ENCODE measurements around the gene NFX1.

The NFX1 gene
- total RNA-seq, result 61.4 to 99.1 (median 91.6) reads per million in 4 donors

GRCh38 chr9:33290247-33291030 is at the start of gene NFX1:
Gene NFX1, plus strand, starts transcription at chr9:33290516. Its CDS starts 57 bp downstream, at chr9:33290573.
- DNase-seq, result peak; percentile 96 to 100 (median 98)

- no peak for DNase-seq
Observed at GRCh38 chr9:33241298-33241697, 49.0 kb upstream of the NFX1 start.

- no peak for DNase-seq
Observed at GRCh38 chr9:33242609-33243134, 47.6 kb upstream of the NFX1 start.

GRCh38 chr9:33244137-33244784 is 46.1 kb upstream of the NFX1 start:
- DNase-seq, result no peak

GRCh38 chr9:33245341-33245740 is 45.0 kb upstream of the NFX1 start:
- DNase-seq, result no peak

GRCh38 chr9:33246269-33246860 is 44.0 kb upstream of the NFX1 start:
- no peak for DNase-seq

GRCh38 chr9:33248606-33249005 is 41.7 kb upstream of the NFX1 start:
- DNase-seq, result no peak

GRCh38 chr9:33249087-33249658 is 41.1 kb upstream of the NFX1 start:
- no peak for DNase-seq

GRCh38 chr9:33249983-33250382 is 40.3 kb upstream of the NFX1 start:
- DNase-seq, result no peak

GRCh38 chr9:33250458-33250995 is 39.8 kb upstream of the NFX1 start:
- DNase-seq, result no peak

GRCh38 chr9:33254211-33254610 is 36.1 kb upstream of the NFX1 start:
- DNase-seq, result no peak

- no peak for DNase-seq
Observed at GRCh38 chr9:33255014-33255413, 35.3 kb upstream of the NFX1 start.

- DNase-seq, result no peak
Observed at GRCh38 chr9:33255471-33255870, 34.8 kb upstream of the NFX1 start.

GRCh38 chr9:33256236-33256635 is 34.1 kb upstream of the NFX1 start:
- no peak for DNase-seq

- no peak for DNase-seq
Observed at GRCh38 chr9:33257276-33257675, 33.0 kb upstream of the NFX1 start.

- DNase-seq, result no peak
Observed at GRCh38 chr9:33260372-33260771, 29.9 kb upstream of the NFX1 start.

GRCh38 chr9:33263131-33264002 is 26.9 kb upstream of the NFX1 start:
- peak in 1 of 5 donors; percentile 26 for DNase-seq

GRCh38 chr9:33264003-33264472 is 26.3 kb upstream of the NFX1 start:
- peak; percentile 25 to 34 (median 26) for DNase-seq

- DNase-seq, result peak; percentile 99 to 100 (median 99)
Observed at GRCh38 chr9:33264473-33265177, 25.7 kb upstream of the NFX1 start, which contains the start of the genes BAG1 and CHMP5. Gene BAG1, minus strand, starts transcription at chr9:33264708. Gene CHMP5, plus strand, starts transcription at chr9:33265049. Its CDS starts 30 bp downstream, at chr9:33265079.

GRCh38 chr9:33265211-33265865 is 25.0 kb upstream of the NFX1 start:
- no peak for DNase-seq

Data from T-helper 1 cell (primary cell).